Cardiac fibroblast (primary cell): ENCODE data around the gene GMPPA.

ENCODE experiments used
- DNase-seq, 2 donors: peaks; one replicate each; pipeline versions ENCODE4 v3.0.0 to v3.0.0-alpha.2; 2010; ENCODE audit warnings: low read depth in 2 of 2
- H3K4me3 ChIP-seq, 2 donors: replicated peaks in 1 of 2; 1 replicate in 1 of 2; 2 replicates in 1 of 2; pipeline ENCODE4 v1.5.1; 2011; ENCODE audit warnings: low read depth in 2 of 2, low read length in 2 of 2, mild to moderate bottlenecking in 2 of 2, moderate library complexity in 1 of 2
- CTCF ChIP-seq: IDR thresholded peaks from one replicate; pipeline ENCODE4 v1.5.1; 2011; ENCODE audit warnings: low read depth, mild to moderate bottlenecking, low read length, inconsistent platforms

Gene GMPPA

GRCh38 chr2:219478916-219479315, 19.8 kb upstream of the GMPPA start:
- DNase-seq = no peak
- no peak for TF ChIP-seq CTCF

GRCh38 chr2:219480004-219480403, 18.7 kb upstream of the GMPPA start:
- TF ChIP-seq CTCF = no peak
- DNase-seq = no peak
- H3K4me3 ChIP-seq = no peak overlapping the region

More at GRCh38 chr2:219478916-219479315, 19.8 kb upstream of the GMPPA start:
- H3K4me3 ChIP-seq = no peak overlapping the region

GRCh38 chr2:219482674-219483405, 15.9 kb upstream of the GMPPA start:
- no peak for TF ChIP-seq CTCF
- no peak overlapping the region for H3K4me3 ChIP-seq
- no peak for DNase-seq

- no peak overlapping the region for H3K4me3 ChIP-seq
- DNase-seq = no peak
- no peak for TF ChIP-seq CTCF
Observed at GRCh38 chr2:219483451-219484342, 15.0 kb upstream of the GMPPA start.

GRCh38 chr2:219484343-219485200, 14.1 kb upstream of the GMPPA start:
- no peak for DNase-seq
- H3K4me3 ChIP-seq = no peak overlapping the region
- no peak for TF ChIP-seq CTCF

- no peak for TF ChIP-seq CTCF
- H3K4me3 ChIP-seq = no peak overlapping the region
- no peak for DNase-seq
Observed at GRCh38 chr2:219485201-219485580, 13.5 kb upstream of the GMPPA start.
